ENCODE data around the gene ZRANB3. TPM values are rescaled to one million over a fixed set of nuclear protein-coding genes. Genes with fewer than 3 reads are reported as not detected.

Gene ZRANB3
- total RNA-seq, 1 experiment from 2014 or later, result 16.3 TPM

- no peak overlapping the region for H3K27ac Mint-ChIP-seq (ENCODE audit: low read depth, unreplicated experiment)
- no peak overlapping the region for H3K4me3 Mint-ChIP-seq (ENCODE audit: unreplicated experiment)
- H3K9me3 Mint-ChIP-seq (ENCODE audit: unreplicated experiment), result no peaks in the 10 kb centered on the region
- no peak for DNase-seq (ENCODE audit: unreplicated experiment)
- ChIA-PET CTCF (no interaction called here), POLR2A (interaction anchor here (0.6 kb wide), 1 partner anchor 16 kb away, joined by 3 read pairs; no protein-coding TSS in a partner anchor)
- H3K27me3 Mint-ChIP-seq (ENCODE audit: insufficient read depth, unreplicated experiment), result no peaks in the 10 kb centered on the region
- no peaks in the 10 kb centered on the region for H3K4me1 Mint-ChIP-seq (ENCODE audit: insufficient read depth, unreplicated experiment)
- intact Hi-C loops (cut with micrococcal nuclease), result no loop called here
- H3K36me3 Mint-ChIP-seq (ENCODE audit: insufficient read depth, unreplicated experiment), result peaks cover 6% of the 10 kb centered on the region
- BruUV-seq (replicated peaks), result no TSS peak
- TF ChIP-seq, protein P1, sequence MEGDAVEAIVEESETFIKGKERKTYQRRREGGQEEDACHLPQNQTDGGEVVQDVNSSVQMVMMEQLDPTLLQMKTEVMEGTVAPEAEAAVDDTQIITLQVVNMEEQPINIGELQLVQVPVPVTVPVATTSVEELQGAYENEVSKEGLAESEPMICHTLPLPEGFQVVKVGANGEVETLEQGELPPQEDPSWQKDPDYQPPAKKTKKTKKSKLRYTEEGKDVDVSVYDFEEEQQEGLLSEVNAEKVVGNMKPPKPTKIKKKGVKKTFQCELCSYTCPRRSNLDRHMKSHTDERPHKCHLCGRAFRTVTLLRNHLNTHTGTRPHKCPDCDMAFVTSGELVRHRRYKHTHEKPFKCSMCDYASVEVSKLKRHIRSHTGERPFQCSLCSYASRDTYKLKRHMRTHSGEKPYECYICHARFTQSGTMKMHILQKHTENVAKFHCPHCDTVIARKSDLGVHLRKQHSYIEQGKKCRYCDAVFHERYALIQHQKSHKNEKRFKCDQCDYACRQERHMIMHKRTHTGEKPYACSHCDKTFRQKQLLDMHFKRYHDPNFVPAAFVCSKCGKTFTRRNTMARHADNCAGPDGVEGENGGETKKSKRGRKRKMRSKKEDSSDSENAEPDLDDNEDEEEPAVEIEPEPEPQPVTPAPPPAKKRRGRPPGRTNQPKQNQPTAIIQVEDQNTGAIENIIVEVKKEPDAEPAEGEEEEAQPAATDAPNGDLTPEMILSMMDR (IDR thresholded peaks at IDR 0.05; ENCODE audit: unreplicated experiment), result no peak
Measured at GRCh38 chr2:135337071-135337470, 193.9 kb downstream of the ZRANB3 start.

- Mint-ChIP-seq H3K4me3 (ENCODE audit: unreplicated experiment) (no peak overlapping the region), H3K27me3 (ENCODE audit: insufficient read depth, unreplicated experiment) (no peaks in the 10 kb centered on the region), H3K9me3 (ENCODE audit: unreplicated experiment) (peaks cover 7% of the 10 kb centered on the region), H3K27ac (ENCODE audit: low read depth, unreplicated experiment) (no peak overlapping the region), H3K36me3 (ENCODE audit: insufficient read depth, unreplicated experiment) (peaks cover 14% of the 10 kb centered on the region), H3K4me1 (ENCODE audit: insufficient read depth, unreplicated experiment) (no peaks in the 10 kb centered on the region)
- ChIA-PET CTCF (no interaction called here), POLR2A (interaction anchor here (1.2 kb wide), 1 partner anchor 17 kb away, joined by 3 read pairs; no protein-coding TSS in a partner anchor)
- intact Hi-C loops (cut with micrococcal nuclease), result no loop called here
- no TSS peak for BruUV-seq (replicated peaks)
- TF ChIP-seq, protein P1 (IDR thresholded peaks at IDR 0.05; ENCODE audit: unreplicated experiment), result no peak
- no peak for DNase-seq (ENCODE audit: unreplicated experiment)
Measured at GRCh38 chr2:135335256-135335655, 195.8 kb downstream of the ZRANB3 start.

DNA sequence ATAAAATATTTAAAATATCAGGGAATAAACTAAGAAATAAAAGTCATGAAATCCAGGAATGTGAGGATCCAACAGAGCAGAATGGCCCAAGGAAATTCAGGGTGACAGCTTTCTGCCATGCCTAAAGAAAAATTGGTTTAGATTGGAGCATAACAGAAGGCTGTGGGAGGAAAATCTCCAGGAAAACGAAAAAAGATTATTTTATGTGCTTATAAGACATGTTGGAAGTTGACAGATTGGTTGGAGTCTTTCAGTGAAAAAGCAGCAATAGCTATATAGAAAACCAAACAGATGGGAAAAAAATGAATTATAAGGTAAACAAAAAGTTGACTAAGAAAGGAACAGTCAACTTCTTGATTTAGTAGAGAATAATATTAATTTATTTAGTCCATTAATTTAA is 203.9 kb downstream of the ZRANB3 start:
- TF ChIP-seq, protein P1 (IDR thresholded peaks at IDR 0.05; ENCODE audit: unreplicated experiment), result no peak
- Mint-ChIP-seq H3K27ac (ENCODE audit: low read depth, unreplicated experiment) (no peak overlapping the region), H3K4me3 (ENCODE audit: unreplicated experiment) (no peak overlapping the region), H3K9me3 (ENCODE audit: unreplicated experiment) (peaks cover 14% of the 10 kb centered on the region), H3K36me3 (ENCODE audit: insufficient read depth, unreplicated experiment) (peaks cover 8% of the 10 kb centered on the region), H3K4me1 (ENCODE audit: insufficient read depth, unreplicated experiment) (no peaks in the 10 kb centered on the region), H3K27me3 (ENCODE audit: insufficient read depth, unreplicated experiment) (no peaks in the 10 kb centered on the region)
- ChIA-PET CTCF (interaction anchor here (0.6 kb wide), 1 partner anchor 46 kb away, joined by 3 read pairs; no protein-coding TSS in a partner anchor), POLR2A (interaction anchor here (0.6 kb wide), 1 partner anchor 21 kb away, joined by 3 read pairs; no protein-coding TSS in a partner anchor)
- intact Hi-C loops (cut with micrococcal nuclease), result no loop called here
- no peak for DNase-seq (ENCODE audit: unreplicated experiment)
- no TSS peak for BruUV-seq (replicated peaks)

DNA sequence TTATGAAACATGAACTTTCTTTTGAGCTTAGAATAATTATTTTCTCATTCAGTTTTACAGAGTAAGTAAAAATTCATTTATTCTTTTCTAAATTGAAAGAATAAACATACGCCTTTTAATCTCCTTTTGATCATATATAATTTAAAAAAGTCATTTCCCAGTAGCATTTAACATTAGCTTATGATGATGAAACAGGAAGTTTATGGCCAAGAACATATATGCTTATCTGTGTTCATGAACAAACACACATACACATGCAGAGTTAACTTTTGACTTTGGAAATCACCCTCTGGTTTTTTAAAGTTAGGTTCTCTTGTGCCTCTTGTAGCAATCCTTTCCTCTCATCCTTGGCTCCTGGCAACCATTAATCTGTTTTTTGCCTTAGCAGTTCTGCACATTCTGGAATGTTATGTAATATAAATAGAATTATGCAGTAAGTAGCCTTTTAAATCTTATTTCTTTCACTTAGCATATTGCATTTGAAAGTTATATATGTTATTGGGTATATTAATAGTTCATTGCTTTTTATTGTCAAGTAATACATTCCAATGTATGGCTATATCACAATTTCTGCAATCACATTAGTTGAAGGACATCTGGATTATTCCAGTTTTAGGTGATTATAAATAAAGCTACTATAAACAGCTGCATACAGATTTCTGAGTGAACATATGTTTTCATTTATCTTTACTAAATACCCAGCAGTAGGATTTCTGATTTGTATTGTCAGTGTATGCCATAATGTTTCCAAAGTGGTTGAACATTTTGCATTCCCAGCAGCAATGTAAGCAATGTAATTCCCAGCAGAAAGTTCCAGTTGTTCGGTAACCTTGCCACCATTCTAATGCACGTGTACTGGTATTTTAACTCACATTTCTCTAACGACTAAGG is 210.3 kb downstream of the ZRANB3 start:
- Mint-ChIP-seq H3K4me1 (ENCODE audit: insufficient read depth, unreplicated experiment) (no peaks in the 10 kb centered on the region), H3K27ac (ENCODE audit: low read depth, unreplicated experiment) (no peak overlapping the region), H3K27me3 (ENCODE audit: insufficient read depth, unreplicated experiment) (no peaks in the 10 kb centered on the region), H3K36me3 (ENCODE audit: insufficient read depth, unreplicated experiment) (no peaks in the 10 kb centered on the region), H3K4me3 (ENCODE audit: unreplicated experiment) (no peak overlapping the region), H3K9me3 (ENCODE audit: unreplicated experiment) (no peaks in the 10 kb centered on the region)
- BruUV-seq (replicated peaks), result no TSS peak
- ChIA-PET POLR2A (no interaction called here), CTCF (no interaction called here)
- TF ChIP-seq, protein P1 (IDR thresholded peaks at IDR 0.05; ENCODE audit: unreplicated experiment), result no peak
- intact Hi-C loops (cut with micrococcal nuclease), result no loop called here
- no peak for DNase-seq (ENCODE audit: unreplicated experiment)

All from MCF 10A (cell line).